Measurements from ENCODE around the gene ANKS1B.

Gene ANKS1B

DNA sequence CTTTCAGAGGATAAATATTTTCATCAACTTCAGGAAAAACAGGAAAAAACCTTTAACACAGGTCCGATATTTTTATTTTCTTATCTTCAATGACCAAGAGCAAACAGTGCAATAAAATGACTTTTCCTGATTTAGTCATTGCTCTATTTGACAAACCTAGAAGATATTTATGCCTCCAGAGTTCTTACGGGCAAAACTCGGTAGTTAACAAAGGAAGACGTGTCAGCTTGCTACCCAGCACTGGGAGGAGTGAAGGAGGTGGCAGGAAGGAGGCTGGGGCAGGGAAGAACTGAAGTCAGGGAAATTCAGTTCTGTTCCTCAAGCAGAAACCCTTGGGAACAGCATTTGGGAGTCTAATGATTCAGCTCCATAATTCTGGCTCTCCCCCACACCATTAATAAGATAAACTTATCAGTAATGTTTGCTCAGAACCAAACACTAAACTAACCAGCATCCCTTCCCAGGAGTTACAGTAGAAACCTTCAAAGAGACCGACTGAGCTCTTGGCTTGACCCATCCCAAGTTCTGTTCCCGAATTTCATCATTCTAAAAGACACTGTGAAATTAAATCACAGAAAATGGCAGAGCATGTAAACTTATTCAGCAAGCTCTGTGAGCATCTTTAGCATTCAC lies 1176.4 kb downstream of the ANKS1B start:
- no peak for FAIRE-seq
- no peak for DNase-seq (ENCODE audit: insufficient read length, low spot score)

DNA sequence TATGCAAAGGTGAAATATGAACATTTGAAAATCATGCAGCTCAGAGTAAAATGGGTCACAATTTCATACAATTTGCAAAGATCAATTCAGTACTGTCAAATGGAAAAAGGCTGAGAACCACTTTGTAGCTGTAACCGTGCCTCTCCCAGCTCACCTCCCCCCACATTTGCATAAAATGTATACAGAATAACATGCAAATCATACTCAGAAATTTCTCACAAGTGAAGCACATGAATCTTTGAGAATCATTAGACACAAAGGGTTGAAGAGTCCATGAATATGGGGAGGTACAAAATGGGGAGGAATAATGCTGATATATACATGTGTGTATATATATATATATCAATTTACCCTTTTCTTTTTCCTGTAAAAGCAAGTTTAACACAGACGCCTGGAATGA lies 1177.5 kb downstream of the ANKS1B start:
- FAIRE-seq (no peak), DNase-seq (ENCODE audit: insufficient read length, low spot score) (no peak)

DNA sequence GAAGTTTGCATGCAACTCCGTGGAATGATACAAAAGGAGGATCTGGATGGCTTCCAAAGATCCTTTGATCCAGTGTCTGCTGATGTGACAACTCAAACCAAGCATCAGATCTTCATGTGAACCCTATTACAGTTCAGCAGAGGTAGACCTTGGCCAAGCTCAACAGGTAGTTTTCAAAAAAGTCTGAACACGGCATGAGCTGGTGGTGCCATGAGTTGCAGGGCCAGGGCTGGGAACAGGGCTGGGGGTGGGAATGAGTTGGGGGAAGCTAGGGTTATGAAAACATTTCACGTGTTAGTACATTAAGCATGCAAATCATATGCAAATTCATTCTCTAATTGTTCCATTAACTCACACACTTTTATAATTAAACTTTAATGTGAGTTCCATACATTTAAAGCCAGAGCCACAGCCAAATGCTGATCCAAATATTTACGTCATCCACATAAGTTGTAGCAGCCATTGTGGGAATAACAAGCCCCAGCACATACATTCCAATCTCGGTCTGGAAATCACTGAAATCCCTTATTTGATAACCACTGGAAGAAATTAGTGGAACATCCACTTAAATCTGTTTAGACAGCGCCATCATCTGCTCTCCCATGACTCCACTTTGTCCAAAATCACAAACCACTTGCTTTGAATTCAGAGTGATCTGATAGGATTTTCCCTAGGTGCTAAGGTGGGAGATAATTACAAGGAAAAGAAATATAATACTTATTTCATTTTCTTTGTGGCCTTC lies 1181.1 kb downstream of the ANKS1B start:
- FAIRE-seq = no peak

DNA sequence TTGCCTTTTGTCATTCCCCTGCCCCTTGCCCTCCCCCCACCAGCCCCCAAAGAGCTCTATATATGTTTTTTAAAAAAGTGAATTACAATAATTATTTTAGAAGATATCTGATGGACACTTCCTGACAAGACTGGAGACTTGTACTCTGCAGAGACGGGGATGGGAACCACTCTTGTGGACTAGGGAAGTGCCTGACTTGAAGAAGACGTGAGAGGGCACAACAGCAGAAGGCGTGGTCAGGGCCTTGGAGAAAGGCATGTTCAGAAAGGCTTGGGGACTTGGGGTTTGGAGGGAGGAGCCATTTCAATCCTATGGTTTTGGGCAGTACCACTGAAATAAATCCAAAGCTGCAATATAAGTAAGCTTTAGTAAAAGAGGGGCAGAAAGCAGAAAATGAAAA lies 1184.9 kb downstream of the ANKS1B start:
- FAIRE-seq = no peak
- no peak for DNase-seq (ENCODE audit: insufficient read length, low spot score)

More for the DNA sequence above, 1181.1 kb downstream of the ANKS1B start:
- no peak for DNase-seq (ENCODE audit: insufficient read length, low spot score)

DNA sequence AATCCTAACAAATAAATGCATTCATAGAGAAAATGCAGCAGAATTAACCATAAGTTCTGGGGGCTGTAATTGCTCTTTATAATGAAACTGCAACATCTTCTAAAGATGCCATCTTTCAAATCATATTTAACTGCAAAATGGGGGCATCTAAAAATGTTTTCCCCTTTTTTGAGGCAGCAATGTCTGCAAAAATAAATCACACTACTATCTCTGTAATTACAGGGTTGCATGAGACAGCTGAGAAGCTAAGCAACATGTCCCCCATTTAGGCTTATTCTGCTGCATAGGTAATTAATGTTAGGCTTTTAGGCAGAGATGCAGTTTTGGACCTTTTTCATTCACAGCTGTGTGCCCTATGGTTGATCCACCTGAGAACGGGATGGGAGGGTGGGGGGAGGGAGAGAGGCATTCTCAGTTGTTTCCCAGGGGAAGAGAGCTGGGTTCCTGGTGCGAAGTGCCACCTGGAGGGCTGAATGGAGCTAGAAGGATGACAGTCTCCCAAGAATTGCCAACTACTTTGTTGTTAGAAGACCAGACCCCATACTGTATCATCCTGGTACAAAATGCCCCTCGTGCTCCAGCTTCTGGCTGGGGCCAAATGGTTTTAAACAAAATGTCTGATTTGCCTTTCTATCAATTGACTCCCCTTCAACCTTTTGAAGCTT lies 1185.5 kb downstream of the ANKS1B start:
- no peak for FAIRE-seq
- no peak for DNase-seq (ENCODE audit: insufficient read length, low spot score)

DNA sequence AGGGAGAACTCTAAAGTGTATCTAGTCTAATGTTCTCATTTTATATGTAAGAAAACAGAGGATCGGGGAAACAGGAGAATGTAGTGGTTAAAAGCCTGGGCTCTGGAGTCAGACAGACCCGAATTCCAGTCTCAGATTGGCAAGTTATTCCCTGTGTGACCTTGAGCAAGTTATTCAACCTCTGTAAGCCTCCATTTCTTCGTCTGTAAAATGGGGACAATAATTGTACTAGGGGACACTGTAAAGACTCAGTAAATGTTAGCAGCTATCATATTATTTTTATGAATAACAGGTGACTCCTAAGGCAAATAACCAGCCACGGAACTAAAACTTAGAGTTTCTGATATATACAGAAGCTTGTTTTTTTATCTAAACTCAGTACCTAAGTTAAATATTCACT lies 1187.5 kb downstream of the ANKS1B start:
- FAIRE-seq (no peak), DNase-seq (ENCODE audit: insufficient read length, low spot score) (no peak)

DNA sequence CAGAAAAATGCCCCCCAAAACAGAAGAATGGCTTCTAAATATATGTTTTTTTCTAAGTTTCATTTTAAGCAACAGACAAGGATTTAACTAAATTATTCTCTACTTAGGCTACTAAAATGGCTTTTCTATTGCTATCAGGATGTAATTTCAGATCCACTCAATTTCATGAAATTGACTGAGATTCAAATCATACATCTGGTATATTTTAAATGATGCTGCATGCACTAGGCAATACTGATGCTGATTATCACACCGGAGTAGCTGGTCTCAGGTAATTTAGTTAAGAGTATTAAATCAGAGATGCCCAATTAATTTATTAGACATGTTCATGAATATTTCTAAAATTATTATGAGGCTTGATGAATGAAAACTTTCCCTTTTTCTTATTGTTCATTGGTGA lies 1188.0 kb downstream of the ANKS1B start:
- DNase-seq (ENCODE audit: insufficient read length, low spot score) (no peak), FAIRE-seq (no peak)

DNA sequence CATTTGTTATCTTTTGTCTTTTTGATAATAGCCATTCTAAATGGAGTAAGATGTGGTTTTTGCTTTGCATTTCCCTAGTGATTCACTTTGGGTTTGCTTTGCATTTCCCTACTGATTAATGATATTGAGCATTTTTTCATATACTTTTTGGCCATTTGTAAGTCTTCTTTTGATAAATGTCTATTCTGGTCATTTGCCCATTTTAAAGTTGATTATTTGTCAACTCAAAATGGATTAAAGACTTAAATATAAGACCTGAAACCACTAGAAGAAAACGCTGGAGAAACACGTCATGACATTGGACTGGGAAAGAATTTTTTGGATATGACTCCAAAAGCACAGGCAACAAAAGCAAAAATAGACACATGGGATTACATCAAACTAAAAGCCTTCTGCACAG lies 1191.6 kb downstream of the ANKS1B start:
- FAIRE-seq (no peak), DNase-seq (ENCODE audit: insufficient read length, low spot score) (no peak)

DNA sequence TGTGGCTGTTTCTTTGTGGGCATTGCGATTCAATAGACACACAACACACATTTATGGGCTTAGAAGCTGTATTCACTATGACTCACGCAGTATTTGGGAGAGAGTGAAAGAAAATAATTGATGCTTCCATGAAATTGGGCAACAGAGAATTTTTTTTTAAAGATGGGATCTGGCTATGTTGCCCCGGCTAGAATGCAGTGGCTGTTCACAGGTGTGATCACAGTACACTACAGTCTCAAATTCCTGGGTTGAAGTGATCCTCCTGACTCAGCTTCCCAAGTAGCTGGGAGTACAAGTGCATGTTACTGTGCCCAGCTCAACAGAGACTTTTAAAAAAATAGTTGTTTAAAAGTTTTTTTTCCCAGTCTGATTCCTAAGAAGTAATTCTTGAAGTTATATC lies 1193.3 kb downstream of the ANKS1B start:
- no peak for FAIRE-seq
- DNase-seq (ENCODE audit: insufficient read length, low spot score) = no peak

DNA sequence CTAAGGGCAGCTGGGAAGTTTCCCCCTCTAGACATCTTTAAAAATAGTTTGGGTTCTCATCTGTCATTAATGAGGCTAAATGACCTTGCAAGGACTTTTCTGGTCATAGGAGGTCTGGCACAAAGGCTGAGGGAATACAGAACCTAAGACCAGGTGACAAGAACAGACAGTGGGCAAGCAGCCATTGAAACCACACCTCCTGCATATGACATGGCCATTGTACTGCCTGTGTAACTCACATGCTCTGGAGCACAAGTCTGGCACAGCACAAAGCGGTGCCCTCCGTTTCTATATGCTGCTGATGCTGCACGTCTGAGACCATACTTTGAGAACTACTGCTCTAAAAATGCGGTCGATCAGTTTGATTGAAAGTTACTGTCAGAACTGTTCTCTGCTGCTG lies 1196.3 kb downstream of the ANKS1B start:
- no peak for DNase-seq (ENCODE audit: insufficient read length, low spot score)
- FAIRE-seq = no peak

DNA sequence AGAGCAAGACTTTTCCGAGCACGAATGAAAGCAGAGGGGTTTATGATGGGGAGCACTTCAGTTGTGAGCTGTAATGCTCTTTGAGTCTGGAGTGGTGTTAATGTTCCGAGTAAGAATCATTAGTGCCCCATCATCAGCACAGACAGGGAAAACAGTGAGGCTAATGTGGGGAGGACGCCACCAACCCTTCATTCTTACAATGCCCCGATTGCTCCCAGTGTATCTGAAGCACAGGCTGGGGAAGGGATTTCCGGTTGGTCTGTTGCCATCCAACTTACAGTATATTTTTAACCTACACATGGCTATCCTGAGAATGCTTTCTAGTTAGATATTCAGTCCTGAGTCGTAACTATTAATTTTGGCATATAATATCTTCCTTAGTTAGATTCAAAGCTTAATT lies 1198.1 kb downstream of the ANKS1B start:
- FAIRE-seq = no peak
- DNase-seq (ENCODE audit: insufficient read length, low spot score) = no peak

DNA sequence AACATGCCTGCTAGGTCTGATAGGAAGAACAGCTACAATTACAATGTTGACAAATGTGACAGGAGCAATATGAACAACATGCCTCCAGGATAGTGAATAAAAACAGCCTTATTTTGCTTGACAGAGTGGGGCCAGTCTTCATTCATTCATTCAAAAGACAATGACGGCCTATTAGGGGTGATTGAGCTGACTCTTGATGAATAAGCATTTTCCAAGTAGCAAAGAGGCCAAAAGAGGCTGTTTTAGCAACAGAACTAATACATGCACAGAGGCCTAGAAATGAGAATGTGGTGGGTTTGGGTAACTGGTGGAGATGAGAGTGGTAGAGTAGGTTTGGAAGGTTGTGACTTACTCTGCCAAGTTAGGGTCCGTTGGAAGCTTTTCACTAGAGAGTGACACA lies 1201.3 kb downstream of the ANKS1B start:
- FAIRE-seq (no peak), DNase-seq (ENCODE audit: insufficient read length, low spot score) (no peak)

DNA sequence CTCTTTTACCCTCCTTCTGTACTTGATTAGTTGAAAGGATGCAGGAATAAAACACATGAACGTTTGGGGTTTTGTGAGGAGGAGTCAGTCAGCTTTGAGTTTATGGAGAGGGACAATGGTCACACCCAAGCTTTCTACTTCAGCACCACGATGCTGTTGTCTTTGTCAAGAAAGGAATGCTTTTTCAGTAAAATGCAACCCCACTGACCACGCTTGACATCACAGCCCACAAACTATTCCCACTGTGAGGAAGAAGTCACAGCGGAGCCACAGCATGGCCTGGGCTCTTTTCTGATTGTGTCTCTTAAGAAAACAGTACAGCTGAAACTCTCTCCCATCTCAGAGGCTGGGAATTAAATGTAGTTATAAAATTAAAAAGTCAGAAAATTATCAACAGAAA lies 1204.5 kb downstream of the ANKS1B start:
- no peak for FAIRE-seq
- no peak for DNase-seq (ENCODE audit: insufficient read length, low spot score)

DNA sequence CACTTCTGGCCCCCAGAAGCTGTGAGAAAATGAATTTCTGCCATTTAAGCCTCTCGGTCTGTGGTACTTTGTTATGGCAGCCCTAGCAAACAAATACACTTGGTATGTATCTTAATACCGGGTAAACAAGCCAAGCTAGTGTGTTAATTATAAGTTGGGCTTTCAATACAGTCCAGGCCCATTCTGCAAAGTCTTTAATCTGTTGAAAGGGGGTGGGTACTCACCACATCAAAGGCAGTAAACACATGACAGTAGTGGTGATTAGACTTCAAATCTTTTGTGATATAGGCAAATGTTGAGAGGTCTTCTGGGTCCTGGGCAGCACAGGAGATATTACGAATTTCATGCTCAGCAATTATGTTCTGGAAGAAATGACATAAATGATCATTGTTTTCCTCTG lies 1211.9 kb downstream of the ANKS1B start:
- no peak for FAIRE-seq

DNA sequence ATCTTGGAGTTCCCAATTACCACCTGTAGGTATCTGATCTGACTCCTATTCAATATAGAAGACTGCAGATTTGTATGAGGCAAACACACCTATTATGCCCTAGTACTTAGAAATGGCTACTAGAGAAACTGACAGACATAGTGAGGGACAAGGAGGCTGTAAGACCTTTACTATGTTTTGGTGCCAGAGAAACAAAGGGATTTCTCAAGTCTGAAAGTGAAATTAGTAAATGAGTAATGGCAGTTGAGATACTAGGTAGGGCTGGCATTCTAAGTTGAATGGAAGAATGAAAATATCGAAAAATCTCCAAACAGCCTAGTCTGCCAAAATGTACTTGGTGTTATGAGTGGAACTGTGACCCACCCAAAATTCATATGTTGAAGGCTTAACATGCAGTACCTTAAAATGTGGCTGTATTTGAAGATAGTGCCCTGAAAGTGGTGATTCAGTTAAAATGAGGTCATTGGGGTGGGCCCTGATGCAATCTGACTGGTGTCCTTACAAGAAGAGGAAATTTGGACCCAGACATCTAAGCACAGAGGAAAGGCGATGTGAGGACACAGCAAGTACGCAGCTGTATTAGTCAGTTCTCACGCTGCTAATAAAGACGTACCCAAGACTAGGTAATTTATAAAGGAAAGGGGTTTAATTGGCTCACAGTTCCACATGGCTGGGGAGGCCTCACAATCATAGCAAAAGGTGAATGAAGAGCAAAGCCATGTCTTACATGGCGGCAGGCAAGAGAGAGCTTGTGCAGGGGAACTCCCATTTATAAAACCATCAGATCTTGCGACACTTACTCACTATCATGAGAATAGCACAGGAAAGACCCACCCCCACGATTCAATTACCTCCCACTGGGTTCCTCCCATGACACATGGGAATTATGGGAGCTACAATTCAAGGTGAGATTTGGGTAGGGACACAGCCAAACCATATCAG lies 1212.7 kb downstream of the ANKS1B start:
- FAIRE-seq = no peak

More for the DNA sequence above, 1211.9 kb downstream of the ANKS1B start:
- no peak for DNase-seq (ENCODE audit: insufficient read length, low spot score)

DNA sequence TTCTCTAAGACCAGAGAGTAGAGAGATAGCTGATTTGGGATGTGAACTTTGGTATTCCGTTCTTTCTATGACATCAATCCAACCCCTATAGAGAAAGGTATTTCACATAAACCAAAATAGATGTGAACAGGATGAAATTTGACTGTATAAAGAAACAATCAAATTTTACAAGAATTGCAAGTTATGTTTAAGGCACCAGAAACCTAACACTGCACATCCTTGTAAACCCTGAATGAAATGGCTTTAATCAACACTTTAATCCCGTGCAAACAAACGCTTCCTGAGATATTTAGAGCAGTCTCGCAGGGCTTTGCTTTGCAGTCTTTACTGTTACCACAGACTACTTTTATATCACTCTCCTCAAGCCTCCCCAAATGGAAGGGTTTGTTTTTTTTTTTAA lies 1214.5 kb downstream of the ANKS1B start:
- FAIRE-seq = no peak
- DNase-seq (ENCODE audit: insufficient read length, low spot score) = no peak

More for the DNA sequence above, 1212.7 kb downstream of the ANKS1B start:
- DNase-seq (ENCODE audit: insufficient read length, low spot score) = no peak

DNA sequence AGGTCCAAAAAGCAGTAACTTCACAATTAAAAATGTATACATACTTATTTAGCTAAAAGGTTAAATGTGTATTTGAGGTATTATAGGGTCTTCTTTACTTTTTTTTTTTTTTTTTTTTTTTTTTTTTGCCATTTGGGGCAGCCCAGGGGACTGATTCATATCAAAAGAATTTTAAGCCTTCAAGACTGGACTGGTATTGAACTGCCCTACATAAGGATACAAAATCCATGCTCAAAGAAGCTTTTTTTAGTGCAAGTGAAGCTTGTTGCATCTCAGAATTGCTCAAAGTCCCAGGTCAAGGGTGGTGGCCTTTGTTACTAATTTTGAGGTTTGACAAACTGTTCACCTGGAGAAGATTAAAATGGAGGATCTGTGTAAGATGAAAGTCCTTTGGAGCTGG lies 1215.7 kb downstream of the ANKS1B start:
- FAIRE-seq = no peak
- DNase-seq (ENCODE audit: insufficient read length, low spot score) = no peak

DNA sequence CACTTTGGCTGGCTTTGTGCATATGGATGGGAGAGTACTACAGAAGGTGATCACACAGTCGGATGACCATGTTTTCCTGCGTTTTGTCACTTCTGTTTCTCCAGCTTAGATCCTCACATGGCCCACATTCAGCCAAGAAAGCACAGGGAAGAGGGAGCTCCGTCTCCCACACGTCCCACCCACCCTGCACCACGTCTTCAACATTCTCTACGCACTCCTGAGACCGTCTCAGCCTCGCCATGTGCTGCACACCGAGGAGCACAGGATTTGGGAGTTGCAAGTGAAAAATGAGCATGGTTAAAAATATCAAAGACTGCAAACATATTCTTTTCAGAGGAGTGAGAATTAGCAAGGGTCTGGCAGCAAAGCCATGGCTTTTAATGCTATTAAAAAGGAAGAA lies 1217.5 kb downstream of the ANKS1B start:
- DNase-seq (ENCODE audit: insufficient read length, low spot score) (no peak), FAIRE-seq (no peak)

DNA sequence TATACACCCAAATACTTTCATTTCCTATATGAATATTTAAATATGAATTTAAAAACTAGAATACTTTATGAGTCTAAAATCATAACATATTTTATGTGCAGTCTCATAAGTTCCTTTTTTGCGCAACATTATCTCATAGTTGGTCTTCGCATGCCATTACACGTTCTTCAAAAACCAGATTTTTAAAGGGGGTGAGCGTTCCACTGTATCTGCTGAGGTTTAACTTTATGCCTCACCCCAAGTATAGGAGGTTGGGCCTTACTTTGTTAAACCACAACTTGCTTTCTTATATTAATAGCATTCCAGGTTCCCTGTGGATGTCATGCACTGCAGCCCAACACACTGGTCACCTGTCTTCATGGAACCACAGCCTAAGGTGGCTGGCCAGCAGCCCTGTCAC lies 1221.1 kb downstream of the ANKS1B start:
- no peak for FAIRE-seq
- DNase-seq (ENCODE audit: insufficient read length, low spot score) = no peak

DNA sequence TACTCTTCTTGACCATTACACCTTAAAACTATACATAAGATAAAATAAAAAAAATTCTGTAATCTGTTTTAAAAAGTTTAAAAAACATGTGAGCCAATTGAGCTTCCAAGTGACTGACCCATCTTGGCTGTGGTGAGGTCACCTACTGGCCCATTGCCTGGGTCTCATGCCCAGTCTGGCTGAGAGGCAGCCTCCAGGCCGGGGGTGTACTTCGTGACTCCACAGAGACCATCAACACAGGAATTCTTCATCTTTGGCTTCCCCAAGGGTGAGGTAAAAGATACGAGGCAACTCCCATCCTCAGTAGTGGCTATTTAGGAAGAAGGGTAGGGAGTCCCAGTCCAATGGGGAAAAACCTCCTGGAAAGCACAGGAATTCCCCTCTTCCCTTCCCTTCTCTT lies 1226.4 kb downstream of the ANKS1B start:
- FAIRE-seq (no peak), DNase-seq (ENCODE audit: insufficient read length, low spot score) (no peak)

DNA sequence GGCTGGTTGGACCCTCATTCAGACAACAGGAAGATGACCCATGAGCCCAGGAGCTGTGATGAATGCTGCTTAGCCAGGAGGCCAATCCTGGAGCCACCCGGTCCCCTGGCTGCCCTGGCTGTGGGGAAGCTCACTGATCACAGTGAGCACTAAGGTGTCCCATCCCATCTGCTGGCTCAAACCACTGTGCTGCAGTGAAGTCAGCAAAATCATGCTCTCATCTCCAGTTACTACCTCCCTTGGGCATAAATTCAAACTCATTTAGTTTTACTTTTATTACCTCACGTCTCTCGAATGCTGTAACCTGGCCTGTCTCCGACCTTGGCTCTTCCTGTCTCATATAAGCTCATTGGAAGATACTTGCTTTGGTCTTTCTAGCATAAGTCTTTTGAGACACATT lies 1227.3 kb downstream of the ANKS1B start:
- DNase-seq (ENCODE audit: insufficient read length, low spot score) = no peak
- FAIRE-seq = no peak
